Naive thymus-derived CD4-positive, alpha-beta T cell (primary cell): ENCODE results near the gene SMYD2. TPM values are rescaled to one million over a fixed set of nuclear protein-coding genes. Genes with fewer than 3 reads are reported as not detected.

Experiments
- ATAC-seq: fragments of 150-1000 bp; cut with Tn5 transposase; 2 replicates; pipeline ENCODE4 v1.10.0; 2021; ENCODE audit warnings: mild to moderate bottlenecking, moderate library complexity
- CTCF ChIA-PET: fragments of 350-600 bp; sonication (Branson Sonifier 250); formaldehyde crosslinking; loops from one replicate; lab custom pipeline; 2021; ENCODE audit warnings: antibody characterized with exemption; lab: Charles Lee
- POLR2A ChIA-PET: fragments of 350-600 bp; sonication (Branson Sonifier 250); formaldehyde crosslinking; loops from one replicate; lab custom pipeline; 2021; ENCODE audit warnings: antibody characterized with exemption, inconsistent platforms; lab: Charles Lee
- DNase-seq, 9 donors: peaks; one replicate each; pipeline versions ENCODE4 v3.0.0 to v3.0.0-alpha.2; 2020 to 2022; ENCODE audit warnings: mixed read lengths in 1 of 9
- H3K27ac ChIP-seq: one replicate; pipeline ENCODE4 v1.7.0; 2013; ENCODE audit warnings: mild to moderate bottlenecking, low read depth, low read length, moderate library complexity
- H3K27me3 ChIP-seq, 2 donors: one replicate each; pipeline ENCODE4 v1.7.0; 2013; ENCODE audit warnings: low read length in 2 of 2, mild to moderate bottlenecking in 2 of 2, moderate library complexity in 2 of 2; ENCODE audit not compliant: control insufficient read depth in 2 of 2, insufficient read depth in 2 of 2
- H3K36me3 ChIP-seq, 3 experiments: 1 replicate in 2 of 3; 2 replicates in 1 of 3; pipeline ENCODE4 v1.7.0; 2013; ENCODE audit warnings: low read length in 3 of 3, mild to moderate bottlenecking in 3 of 3, moderate library complexity in 1 of 3; ENCODE audit not compliant: insufficient read depth in 3 of 3, control insufficient read depth in 2 of 3
- H3K4me1 ChIP-seq, 2 donors: one replicate each; pipeline ENCODE4 v1.7.0; 2013; ENCODE audit warnings: low read length in 2 of 2, mild to moderate bottlenecking in 2 of 2, moderate library complexity in 1 of 2; ENCODE audit not compliant: control insufficient read depth in 2 of 2, insufficient read depth in 2 of 2
- H3K4me3 ChIP-seq: 2 replicates; pipeline ENCODE4 v1.7.0; 2013; ENCODE audit warnings: mild to moderate bottlenecking, low read length
- H3K9me3 ChIP-seq, 3 experiments: 1 replicate in 2 of 3; 2 replicates in 1 of 3; pipeline ENCODE4 v1.7.0; 2013; ENCODE audit warnings: low read length in 3 of 3; ENCODE audit not compliant: control insufficient read depth in 2 of 3
- H3K27ac Mint-ChIP-seq, 9 donors: one replicate each; pipeline ENCODE4 v1.8.0; 2020 to 2022; ENCODE audit warnings: mixed read lengths in 9 of 9, mild to moderate bottlenecking in 8 of 9, moderate library complexity in 5 of 9, inconsistent platforms in 2 of 9
- H3K27me3 Mint-ChIP-seq, 5 donors: one replicate each; pipeline ENCODE4 v1.8.0; 2021 to 2022; ENCODE audit warnings: mixed read lengths in 5 of 5, mild to moderate bottlenecking in 1 of 5
- H3K36me3 Mint-ChIP-seq, 5 donors: one replicate each; pipeline ENCODE4 v1.8.0; 2020 to 2022; ENCODE audit warnings: mixed read lengths in 5 of 5, mild to moderate bottlenecking in 3 of 5, inconsistent platforms in 1 of 5
- H3K4me1 Mint-ChIP-seq, 7 donors: one replicate each; pipeline ENCODE4 v1.8.0; 2020 to 2022; ENCODE audit warnings: mixed read lengths in 7 of 7, mild to moderate bottlenecking in 3 of 7, inconsistent platforms in 1 of 7
- H3K4me3 Mint-ChIP-seq, 10 donors: one replicate each; pipeline ENCODE4 v1.8.0; 2020 to 2022; ENCODE audit warnings: mild to moderate bottlenecking in 10 of 10, mixed read lengths in 10 of 10, moderate library complexity in 6 of 10, inconsistent platforms in 2 of 10
- H3K9me3 Mint-ChIP-seq, 11 donors: one replicate each; pipeline ENCODE4 v1.8.0; 2020 to 2022; ENCODE audit warnings: mixed read lengths in 11 of 11, mild to moderate bottlenecking in 4 of 11, inconsistent platforms in 1 of 11, moderate library complexity in 1 of 11
- intact Hi-C, 2 donors: fragments of 100-400 bp; cut with micrococcal nuclease; formaldehyde crosslinking; loops; one replicate each; pipeline ENCODE4 v1.15.1; 2023
- polyA plus RNA-seq, 2 donors: library from polyadenylated mRNA; unstranded; fragments of 300-500 nt; fragmentation: Illumina TruSeq; gene quantifications; one replicate each; pipeline ENCODE4 v1.2.3, GENCODE V29; 2021
- total RNA-seq, 6 experiments: library from RNA in 5 of 6; stranded (reverse) in 5 of 6; gene quantifications; 1 replicate in 5 of 6; 2 replicates in 1 of 6; pipeline ENCODE4 v1.2.3 and lab custom pipeline; 2021 to 2026

The SMYD2 gene
- total and polyA plus RNA-seq, 7 experiments from 2014 or later, result 24.3 to 55.0 (median 34.7) TPM

- DNase-seq, result no peak
- intact Hi-C loops, result no loop called here
- H3K9me3 Mint-ChIP-seq, result peaks cover 0 to 9% (median 0%) of the 10 kb centered on the region in 11 donors
Measured at GRCh38 chr1:214367841-214368240, 86.9 kb downstream of the SMYD2 start.

GRCh38 chr1:214369364-214369763 lies 88.4 kb downstream of the SMYD2 start:
- no peaks in the 10 kb centered on the region for H3K4me1 ChIP-seq
- H3K9me3 Mint-ChIP-seq, result peaks cover 0 to 9% (median 0%) of the 10 kb centered on the region in 11 donors
- H3K4me3 Mint-ChIP-seq, result no peak overlapping the region
- no peak for DNase-seq
- ChIA-PET POLR2A (no interaction called here), CTCF (no interaction called here)
- H3K4me1 Mint-ChIP-seq, result no peaks in the 10 kb centered on the region
- intact Hi-C loops, result no loop called here
- H3K27me3 ChIP-seq, result no peaks in the 10 kb centered on the region
- no peak for ATAC-seq
- H3K27ac Mint-ChIP-seq, result no peak overlapping the region
- H3K27ac ChIP-seq, result no peak overlapping the region
- peaks cover 7 to 39% (median 22%) of the 10 kb centered on the region in 5 donors for H3K27me3 Mint-ChIP-seq
- H3K4me3 ChIP-seq, result no peak overlapping the region
- H3K36me3 Mint-ChIP-seq, result peaks cover 0 to 6% (median 0%) of the 10 kb centered on the region in 5 donors
- no peaks in the 10 kb centered on the region for H3K36me3 ChIP-seq
- H3K9me3 ChIP-seq, result no peaks in the 10 kb centered on the region

More at GRCh38 chr1:214367841-214368240, 86.9 kb downstream of the SMYD2 start:
- Histone ChIP-seq H3K9me3 (no peaks in the 10 kb centered on the region), H3K27me3 (no peaks in the 10 kb centered on the region), H3K36me3 (no peaks in the 10 kb centered on the region), H3K4me3 (no peak overlapping the region), H3K27ac (no peak overlapping the region), H3K4me1 (no peaks in the 10 kb centered on the region)
- peaks cover 0 to 7% (median 0%) of the 10 kb centered on the region in 5 donors for H3K36me3 Mint-ChIP-seq
- ChIA-PET POLR2A (no interaction called here), CTCF (no interaction called here)
- H3K27me3 Mint-ChIP-seq, result peaks cover 8 to 50% (median 34%) of the 10 kb centered on the region in 5 donors
- peaks cover 0 to 3% (median 0%) of the 10 kb centered on the region in 7 donors for H3K4me1 Mint-ChIP-seq
- H3K27ac Mint-ChIP-seq, result no peak overlapping the region
- no peak overlapping the region for H3K4me3 Mint-ChIP-seq
- ATAC-seq, result no peak

GRCh38 chr1:214370615-214371014 lies 89.7 kb downstream of the SMYD2 start:
- Mint-ChIP-seq H3K27me3 (peaks cover 4 to 32% (median 19%) of the 10 kb centered on the region in 5 donors), H3K4me1 (no peaks in the 10 kb centered on the region), H3K4me3 (no peak overlapping the region), H3K36me3 (peaks cover 0 to 6% (median 0%) of the 10 kb centered on the region in 5 donors), H3K27ac (no peak overlapping the region), H3K9me3 (peaks cover 0 to 9% (median 0%) of the 10 kb centered on the region in 11 donors)
- Histone ChIP-seq H3K27me3 (no peaks in the 10 kb centered on the region), H3K36me3 (no peaks in the 10 kb centered on the region), H3K4me3 (no peak overlapping the region), H3K4me1 (no peaks in the 10 kb centered on the region), H3K27ac (no peak overlapping the region), H3K9me3 (no peaks in the 10 kb centered on the region)
- intact Hi-C loops, result no loop called here
- DNase-seq, result no peak
- ChIA-PET CTCF (no interaction called here), POLR2A (interaction anchor here (0.6 kb wide), 1 partner anchor 111 kb away, joined by 3 read pairs; no protein-coding TSS in a partner anchor)
- no peak for ATAC-seq

DNA sequence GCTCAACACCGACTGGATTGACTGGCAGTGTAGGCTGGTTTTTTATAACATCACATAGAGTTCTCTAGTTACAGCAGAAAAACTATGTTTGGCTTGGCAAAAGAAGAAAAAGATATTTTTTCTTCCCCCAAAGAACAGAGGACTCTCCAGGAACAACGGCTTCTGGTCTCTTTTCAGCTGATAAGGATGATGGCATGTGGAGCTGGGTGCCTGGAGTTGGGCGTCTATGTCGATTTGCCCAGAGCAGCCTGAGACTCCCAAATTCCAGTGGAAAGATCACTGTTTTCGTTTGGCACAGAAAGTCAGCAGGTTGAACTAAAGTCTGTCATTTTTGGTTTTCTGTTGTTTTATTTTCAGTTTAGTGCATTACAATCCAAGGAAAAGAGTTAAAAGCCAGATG lies 91.1 kb downstream of the SMYD2 start:
- DNase-seq (no peak), ATAC-seq (no peak)
- Mint-ChIP-seq H3K27ac (no peak overlapping the region), H3K4me1 (no peaks in the 10 kb centered on the region), H3K27me3 (peaks cover 8 to 23% (median 9%) of the 10 kb centered on the region in 5 donors), H3K36me3 (peaks cover 0 to 6% (median 0%) of the 10 kb centered on the region in 5 donors), H3K9me3 (peaks cover 0 to 9% (median 0%) of the 10 kb centered on the region in 11 donors), H3K4me3 (no peak overlapping the region)
- no peaks in the 10 kb centered on the region for H3K9me3 ChIP-seq
- no peak overlapping the region for H3K4me3 ChIP-seq
- ChIA-PET CTCF (no interaction called here), POLR2A (no interaction called here)
- no peaks in the 10 kb centered on the region for H3K36me3 ChIP-seq
- intact Hi-C loops, result no loop called here
- no peaks in the 10 kb centered on the region for H3K4me1 ChIP-seq
- H3K27ac ChIP-seq, result no peak overlapping the region
- no peaks in the 10 kb centered on the region for H3K27me3 ChIP-seq

GRCh38 chr1:214377485-214377884 lies 96.5 kb downstream of the SMYD2 start:
- H3K27ac ChIP-seq, result no peak overlapping the region
- peaks cover 0 to 3% (median 0%) of the 10 kb centered on the region in 5 donors for H3K36me3 Mint-ChIP-seq
- H3K4me1 ChIP-seq, result no peaks in the 10 kb centered on the region
- CTCF ChIA-PET, result no interaction called here
- H3K27me3 ChIP-seq, result no peaks in the 10 kb centered on the region
- no peak for ATAC-seq
- no peaks in the 10 kb centered on the region for H3K36me3 ChIP-seq
- intact Hi-C loops, result no loop called here
- H3K4me3 ChIP-seq, result no peak overlapping the region
- POLR2A ChIA-PET, result no interaction called here
- no peaks in the 10 kb centered on the region for H3K9me3 ChIP-seq
- no peak overlapping the region for H3K4me3 Mint-ChIP-seq
- no peaks in the 10 kb centered on the region for H3K9me3 Mint-ChIP-seq
- no peak for DNase-seq
- H3K27ac Mint-ChIP-seq, result no peak overlapping the region
- peaks cover 0 to 3% (median 0%) of the 10 kb centered on the region in 7 donors for H3K4me1 Mint-ChIP-seq
- peaks cover 0 to 6% (median 2%) of the 10 kb centered on the region in 5 donors for H3K27me3 Mint-ChIP-seq

DNA sequence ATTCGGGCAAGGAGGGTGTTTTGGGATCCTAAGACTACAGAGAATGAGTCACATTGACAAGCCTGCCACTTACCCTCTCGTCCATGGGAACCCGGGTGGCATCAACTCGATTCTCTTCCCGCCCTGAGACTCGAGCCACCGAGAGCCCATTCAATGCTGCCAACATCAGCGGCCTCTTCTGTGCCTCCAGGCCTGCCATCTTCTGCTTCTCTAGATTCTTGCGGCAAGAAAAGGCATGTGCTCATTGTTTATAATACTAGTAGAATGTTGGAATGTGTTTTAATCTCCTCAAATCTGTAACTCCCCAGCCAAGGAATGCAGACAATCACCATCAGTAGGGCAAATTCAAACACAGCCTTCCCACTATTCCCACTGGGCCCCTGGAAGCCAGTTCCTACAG lies 96.9 kb downstream of the SMYD2 start:
- H3K9me3 ChIP-seq, result no peaks in the 10 kb centered on the region
- no peak overlapping the region for H3K27ac ChIP-seq
- Mint-ChIP-seq H3K9me3 (no peaks in the 10 kb centered on the region), H3K27me3 (peaks cover 0 to 4% (median 0%) of the 10 kb centered on the region in 5 donors), H3K36me3 (peaks cover 0 to 3% (median 0%) of the 10 kb centered on the region in 5 donors), H3K4me1 (peaks cover 0 to 3% (median 0%) of the 10 kb centered on the region in 7 donors), H3K27ac (no peak overlapping the region), H3K4me3 (no peak overlapping the region)
- no peak overlapping the region for H3K4me3 ChIP-seq
- intact Hi-C loops, result no loop called here
- ChIA-PET CTCF (no interaction called here), POLR2A (no interaction called here)
- DNase-seq (no peak), ATAC-seq (no peak)
- H3K36me3 ChIP-seq, result no peaks in the 10 kb centered on the region
- no peaks in the 10 kb centered on the region for H3K27me3 ChIP-seq
- H3K4me1 ChIP-seq, result no peaks in the 10 kb centered on the region

- no peaks in the 10 kb centered on the region for H3K4me1 ChIP-seq
- ChIA-PET POLR2A (no interaction called here), CTCF (no interaction called here)
- no peaks in the 10 kb centered on the region for H3K9me3 ChIP-seq
- Mint-ChIP-seq H3K4me3 (no peak overlapping the region), H3K4me1 (peaks cover 0 to 3% (median 0%) of the 10 kb centered on the region in 7 donors), H3K36me3 (peaks cover 0 to 6% (median 0%) of the 10 kb centered on the region in 5 donors), H3K9me3 (no peaks in the 10 kb centered on the region), H3K27me3 (peaks cover 0 to 4% (median 0%) of the 10 kb centered on the region in 5 donors), H3K27ac (no peak overlapping the region)
- no peak overlapping the region for H3K27ac ChIP-seq
- ATAC-seq, result no peak
- intact Hi-C loops, result no loop called here
- no peak overlapping the region for H3K4me3 ChIP-seq
- DNase-seq, result no peak
- no peaks in the 10 kb centered on the region for H3K36me3 ChIP-seq
- H3K27me3 ChIP-seq, result no peaks in the 10 kb centered on the region
Measured at GRCh38 chr1:214378492-214378891, 97.5 kb downstream of the SMYD2 start.
